ENCODE results near the gene SLC2A14.

DNA sequence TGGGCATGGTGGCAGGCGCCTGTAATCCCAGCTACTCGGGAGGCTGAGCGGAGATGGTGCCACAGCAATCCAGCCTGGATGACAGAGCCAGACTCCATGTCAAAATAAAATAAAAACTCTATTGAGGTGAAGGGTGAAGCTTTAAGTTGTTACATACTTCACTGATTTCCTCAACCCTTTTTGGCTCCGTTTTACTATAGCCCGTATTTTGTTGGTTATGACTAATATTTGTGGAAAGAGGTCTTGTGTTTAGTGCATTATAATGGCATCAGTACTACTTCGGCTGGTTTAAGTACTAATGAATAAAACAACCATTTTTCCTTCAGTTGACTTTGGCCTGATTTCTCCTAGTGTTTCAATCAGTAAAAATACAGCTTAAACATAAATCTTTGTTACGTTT is 27.0 kb upstream of the SLC2A14 start:
- no peak for TF ChIP-seq POLR2A (IDR thresholded peaks at IDR 0.05; ENCODE audit: low read depth, low read length)
- TF ChIP-seq TAF1 (IDR thresholded peaks at IDR 0.05; ENCODE audit: borderline replicate concordance, low read depth, low read length): no peak

Measured in GM12892 (cell line).